ENCODE measurements around the gene VPS8.

GRCh38 chr3:184832903-184833302 lies 20.9 kb downstream of the VPS8 start:
- TF ChIP-seq NFE2L1 (CRISPR knock-in tag; IDR thresholded peaks at IDR 0.05; ENCODE audit: borderline replicate concordance) (no peak), THRA (CRISPR knock-in tag; IDR thresholded peaks at IDR 0.05; ENCODE audit: borderline replicate concordance) (no peak), MAX (IDR thresholded peaks at IDR 0.05) (no peak), CTCF (CRISPR knock-in tag; IDR thresholded peaks at IDR 0.05) (no peak), CREB1 (IDR thresholded peaks at IDR 0.05) (no peak), CREB1 (CRISPR knock-in tag; IDR thresholded peaks at IDR 0.05) (no peak), PRDM15 (CRISPR knock-in tag; IDR thresholded peaks at IDR 0.05) (no peak), BCLAF1 (IDR thresholded peaks at IDR 0.05) (no peak), ZNF180 (CRISPR knock-in tag; IDR thresholded peaks at IDR 0.05; ENCODE audit: borderline replicate concordance, low read depth) (no peak), ZSCAN31 (CRISPR knock-in tag; IDR thresholded peaks at IDR 0.05; ENCODE audit: low read depth) (no peak), TARDBP (CRISPR knock-in tag; IDR thresholded peaks at IDR 0.05) (no peak), DBP (CRISPR knock-in tag; IDR thresholded peaks at IDR 0.05; ENCODE audit: not compliant biosample characterization) (no peak), CAMTA2 (CRISPR knock-in tag; IDR thresholded peaks at IDR 0.05; ENCODE audit: borderline replicate concordance) (no peak), HNRNPL (IDR thresholded peaks at IDR 0.05; ENCODE audit: low read depth, low read length) (no peak), HES4 (CRISPR knock-in tag; IDR thresholded peaks at IDR 0.05; ENCODE audit: borderline replicate concordance) (no peak)

Measured in HepG2 (cell line).